Breast epithelium (tissue), 4 donors: ENCODE measurements around the gene FAM20B. TPM values are rescaled to one million over a fixed set of nuclear protein-coding genes. Genes with fewer than 3 reads are reported as not detected.

Experiments used
- DNase-seq, 2 donors: peaks; one replicate each; pipeline ENCODE4 v3.0.0-alpha.2; 2019; ENCODE audit warnings: low spot score in 2 of 2
- H3K27ac ChIP-seq, 2 donors: fragments of 200-600 bp; sonication (generic) in 1 of 2; one replicate each; pipeline ENCODE4 v1.5.1; 2016 to 2019; ENCODE audit warnings: mild to moderate bottlenecking in 1 of 2
- H3K27me3 ChIP-seq, 2 donors: fragments of 200-600 bp; sonication (generic) in 1 of 2; one replicate each; pipeline versions ENCODE4 v1.5.1 to v1.6.0; 2017 to 2019; ENCODE audit warnings: control low read depth in 1 of 2, mild to moderate bottlenecking in 1 of 2
- H3K36me3 ChIP-seq: fragments of 200-600 bp; one replicate; pipeline ENCODE4 v1.5.1; 2019
- H3K4me1 ChIP-seq, 2 donors: fragments of 200-600 bp; sonication (generic); one replicate each; pipeline ENCODE4 v1.5.1; 2016 to 2019; ENCODE audit warnings: control low read depth in 1 of 2
- H3K4me3 ChIP-seq, 3 donors: fragments of 200-600 bp; sonication (generic); 1 replicate in 2 of 3; 2 replicates in 1 of 3; pipeline ENCODE4 v1.5.1; 2016 to 2019; ENCODE audit warnings: mild to moderate bottlenecking in 3 of 3, moderate library complexity in 2 of 3
- H3K9me3 ChIP-seq, 2 donors: fragments of 200-600 bp; sonication (generic) in 1 of 2; one replicate each; pipeline ENCODE4 v1.5.1; 2016 to 2019; ENCODE audit warnings: control low read depth in 1 of 2
- CTCF ChIP-seq, 3 donors: fragments of 450-650 bp; IDR thresholded peaks; one replicate each; pipeline ENCODE4 v1.5.1; 2016 to 2017; ENCODE audit warnings: antibody characterized with exemption in 3 of 3, mild to moderate bottlenecking in 3 of 3, moderate library complexity in 3 of 3
- POLR2A ChIP-seq: fragments of 450-650 bp; IDR thresholded peaks from one replicate; pipeline ENCODE4 v1.6.1; 2016; ENCODE audit warnings: antibody characterized with exemption, mild to moderate bottlenecking, moderate library complexity
- POLR2AphosphoS5 ChIP-seq, 3 donors: sonication (generic); formaldehyde crosslinking; IDR thresholded peaks; one replicate each; pipeline ENCODE4 v1.6.1; 2017; ENCODE audit warnings: antibody characterized with exemption in 3 of 3
- intact Hi-C: fragments of 100-400 bp; cut with DNase I; formaldehyde crosslinking; loops from one replicate; pipeline ENCODE4 v1.15.1; 2023; ENCODE audit warnings: low total_unique reads
- total RNA-seq, 3 donors: library from RNA; depleted of rRNA; stranded (reverse); fragments of >200 nt; gene quantifications; one replicate each; pipeline ENCODE4 v1.1.0, GENCODE V29; 2016

The FAM20B gene
- total RNA-seq, 3 donors from 2014 or later, result 24.3 to 28.8 (median 28.0) TPM

DNA sequence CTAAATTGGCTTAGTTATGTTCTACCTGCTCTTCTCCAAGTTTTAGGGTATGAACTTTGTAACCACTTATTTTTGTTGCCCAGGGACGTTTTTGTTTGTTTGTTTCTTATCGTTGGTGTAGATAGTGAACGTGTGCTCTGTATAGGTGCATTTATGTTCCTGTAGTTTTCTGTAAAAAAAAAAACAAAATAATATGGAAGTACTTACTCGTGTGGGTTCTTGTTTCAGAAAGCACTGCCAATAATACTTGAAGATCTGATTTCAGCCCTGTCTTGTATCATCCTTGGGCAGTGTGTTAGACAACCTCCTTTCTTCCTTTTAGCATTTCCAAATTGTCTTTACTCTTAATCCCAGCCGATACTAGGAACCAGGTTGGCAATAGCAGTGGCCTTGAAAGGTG lies 4.4 kb downstream of the FAM20B start:
- H3K4me3 ChIP-seq, result no peak overlapping the region
- H3K27me3 ChIP-seq, result no peaks in the 10 kb centered on the region
- no peak overlapping the region for H3K27ac ChIP-seq
- no peaks in the 10 kb centered on the region for H3K9me3 ChIP-seq
- H3K36me3 ChIP-seq, result no peaks in the 10 kb centered on the region
- H3K4me1 ChIP-seq, result no peaks in the 10 kb centered on the region
- intact Hi-C loops, result loop anchor here (10.0 kb wide), 1 partner anchor 1575 kb away; no protein-coding TSS in a partner anchor
- DNase-seq, result no peak
- TF ChIP-seq CTCF (IDR thresholded peaks at IDR 0.05), result no peak
- TF ChIP-seq POLR2A, result no peak
- no peak for TF ChIP-seq POLR2AphosphoS5 (IDR thresholded peaks at IDR 0.05)

- intact Hi-C loops, result loop anchor here (10.0 kb wide), 1 partner anchor 1576 kb away; no protein-coding TSS in a partner anchor
- Histone ChIP-seq H3K9me3 (no peaks in the 10 kb centered on the region), H3K27ac (no peak overlapping the region), H3K27me3 (no peaks in the 10 kb centered on the region), H3K4me1 (no peaks in the 10 kb centered on the region), H3K4me3 (no peak overlapping the region), H3K36me3 (no peaks in the 10 kb centered on the region)
- DNase-seq, result no peak
- TF ChIP-seq CTCF (IDR thresholded peaks at IDR 0.05), result no peak
- no peak for TF ChIP-seq POLR2AphosphoS5 (IDR thresholded peaks at IDR 0.05)
- no peak for TF ChIP-seq POLR2A
These were observed 5.0 kb downstream of the FAM20B start for GRCh38 chr1:179030683-179031082.

GRCh38 chr1:179031284-179031683 lies 5.6 kb downstream of the FAM20B start:
- no peak for DNase-seq
- TF ChIP-seq POLR2AphosphoS5 (IDR thresholded peaks at IDR 0.05) (no peak), POLR2A (no peak), CTCF (IDR thresholded peaks at IDR 0.05) (no peak)
- H3K27ac ChIP-seq, result no peak overlapping the region

GRCh38 chr1:179031855-179032513 lies 6.3 kb downstream of the FAM20B start:
- H3K36me3 ChIP-seq, result no peaks in the 10 kb centered on the region
- DNase-seq, result no peak
- no peak for TF ChIP-seq CTCF (IDR thresholded peaks at IDR 0.05)
- TF ChIP-seq POLR2A, result no peak
- TF ChIP-seq POLR2AphosphoS5 (IDR thresholded peaks at IDR 0.05), result no peak
- no peak overlapping the region for H3K27ac ChIP-seq
- no peaks in the 10 kb centered on the region for H3K27me3 ChIP-seq
- no peaks in the 10 kb centered on the region for H3K4me1 ChIP-seq
- no peaks in the 10 kb centered on the region for H3K9me3 ChIP-seq
- no peak overlapping the region for H3K4me3 ChIP-seq
- intact Hi-C loops, result loop anchor here (10.0 kb wide), 1 partner anchor 1577 kb away; no protein-coding TSS in a partner anchor

More at GRCh38 chr1:179031284-179031683, 5.6 kb downstream of the FAM20B start:
- intact Hi-C loops, result loop anchor here (10.0 kb wide), 1 partner anchor 1576 kb away; no protein-coding TSS in a partner anchor
- Histone ChIP-seq H3K4me3 (no peak overlapping the region), H3K36me3 (no peaks in the 10 kb centered on the region), H3K27me3 (no peaks in the 10 kb centered on the region), H3K9me3 (no peaks in the 10 kb centered on the region), H3K4me1 (no peaks in the 10 kb centered on the region)

DNA sequence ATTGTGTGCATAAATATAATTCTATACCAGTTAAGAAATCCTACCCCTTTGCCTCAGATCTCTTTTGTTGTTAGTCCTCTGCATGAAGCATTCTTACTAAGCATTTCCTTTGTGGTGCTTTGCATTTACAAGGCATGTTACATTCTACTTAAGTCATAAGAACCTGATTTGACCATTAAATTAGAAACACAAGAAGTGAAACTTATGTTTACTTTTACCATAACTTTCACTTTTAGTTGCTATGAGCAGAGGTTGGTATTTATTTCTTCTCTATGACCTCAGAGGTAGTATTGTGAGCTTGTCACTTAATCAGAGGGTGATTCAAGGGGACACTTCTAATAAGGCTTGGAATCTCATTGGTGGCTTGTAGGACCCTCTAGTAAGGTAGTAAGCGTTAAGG lies 9.0 kb downstream of the FAM20B start:
- H3K27ac ChIP-seq, result no peak overlapping the region
- intact Hi-C loops, result loop anchor here (10.0 kb wide), 1 partner anchor 1580 kb away; no protein-coding TSS in a partner anchor

More for the DNA sequence above, 9.0 kb downstream of the FAM20B start:
- H3K9me3 ChIP-seq, result no peaks in the 10 kb centered on the region
- H3K36me3 ChIP-seq, result no peaks in the 10 kb centered on the region
- H3K4me3 ChIP-seq, result no peak overlapping the region
- no peak for DNase-seq
- no peaks in the 10 kb centered on the region for H3K27me3 ChIP-seq
- H3K4me1 ChIP-seq, result no peaks in the 10 kb centered on the region
- TF ChIP-seq POLR2A (no peak), CTCF (IDR thresholded peaks at IDR 0.05) (no peak), POLR2AphosphoS5 (IDR thresholded peaks at IDR 0.05) (no peak)
